Measurements from ENCODE around the gene FADS1. TPM values are rescaled to one million over a fixed set of nuclear protein-coding genes. Genes with fewer than 3 reads are reported as not detected.

Gene FADS1
- total RNA-seq, 2 experiments from 2014 or later = not detected

DNA sequence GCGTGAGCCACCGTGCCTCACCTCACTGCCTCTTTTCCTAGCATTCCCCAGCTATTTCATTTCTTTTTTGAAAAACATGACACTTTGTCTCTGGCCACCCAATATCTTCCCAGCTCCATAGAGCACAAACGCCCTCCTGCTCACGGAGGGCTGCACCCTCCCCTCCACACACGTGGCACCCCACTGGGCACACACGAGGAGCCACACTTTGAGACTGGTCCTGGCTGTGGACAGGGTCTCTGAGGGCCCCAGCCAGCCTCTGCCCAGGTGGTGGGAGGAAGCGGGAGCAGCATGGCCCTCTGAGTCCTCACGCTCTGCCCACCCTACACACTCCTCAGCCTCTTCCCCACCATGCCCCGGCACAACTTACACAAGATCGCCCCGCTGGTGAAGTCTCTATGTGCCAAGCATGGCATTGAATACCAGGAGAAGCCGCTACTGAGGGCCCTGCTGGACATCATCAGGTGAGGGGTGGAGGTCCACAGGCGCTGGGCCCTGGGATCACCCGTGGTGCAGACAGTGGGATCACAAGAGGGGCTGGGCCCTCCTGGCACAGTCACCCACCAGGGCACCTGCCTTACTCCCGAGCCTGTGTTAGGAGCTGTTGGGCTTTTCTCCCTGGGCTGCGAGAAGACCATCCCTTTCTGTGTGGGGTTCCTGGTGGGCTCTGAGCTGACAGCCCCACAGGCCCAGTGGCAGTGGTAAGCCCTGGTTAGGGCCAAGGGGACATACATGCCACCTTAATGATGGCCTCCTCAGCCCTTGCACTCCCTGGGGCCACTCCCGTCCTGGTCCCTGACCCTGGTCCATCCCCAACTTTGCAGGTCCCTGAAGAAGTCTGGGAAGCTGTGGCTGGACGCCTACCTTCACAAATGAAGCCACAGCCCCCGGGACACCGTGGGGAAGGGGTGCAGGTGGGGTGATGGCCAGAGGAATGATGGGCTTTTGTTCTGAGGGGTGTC is 48.3 kb upstream of the FADS1 start:
- Histone ChIP-seq H3K9me2 (ENCODE audit: insufficient read depth, low read length) (no peaks in the 10 kb centered on the region), H3K79me2 (ENCODE audit: insufficient read depth, low read depth, low read length) (no peaks in the 10 kb centered on the region), H3K4me1 (ENCODE audit: insufficient read depth, low read length, poor library complexity, severe bottlenecking) (no peaks in the 10 kb centered on the region), H3K4me2 (ENCODE audit: low read length) (no peak overlapping the region), H4K20me1 (ENCODE audit: insufficient read depth, low read length) (no peaks in the 10 kb centered on the region), H2AFZ (ENCODE audit: low read length) (no peak overlapping the region), H3K27ac (ENCODE audit: low read depth, low read length, poor library complexity, severe bottlenecking) (no peak overlapping the region), H3K36me3 (ENCODE audit: insufficient read depth, low read length) (no peaks in the 10 kb centered on the region), H3K9me3 (ENCODE audit: low read length) (no peaks in the 10 kb centered on the region), H3K4me3 (ENCODE audit: low read depth, low read length, poor library complexity, severe bottlenecking) (no peak overlapping the region)
- ChIA-PET POLR2A (no interaction called here), CTCF (ENCODE audit: unreplicated experiment) (no interaction called here)
- TF ChIP-seq, protein P1, sequence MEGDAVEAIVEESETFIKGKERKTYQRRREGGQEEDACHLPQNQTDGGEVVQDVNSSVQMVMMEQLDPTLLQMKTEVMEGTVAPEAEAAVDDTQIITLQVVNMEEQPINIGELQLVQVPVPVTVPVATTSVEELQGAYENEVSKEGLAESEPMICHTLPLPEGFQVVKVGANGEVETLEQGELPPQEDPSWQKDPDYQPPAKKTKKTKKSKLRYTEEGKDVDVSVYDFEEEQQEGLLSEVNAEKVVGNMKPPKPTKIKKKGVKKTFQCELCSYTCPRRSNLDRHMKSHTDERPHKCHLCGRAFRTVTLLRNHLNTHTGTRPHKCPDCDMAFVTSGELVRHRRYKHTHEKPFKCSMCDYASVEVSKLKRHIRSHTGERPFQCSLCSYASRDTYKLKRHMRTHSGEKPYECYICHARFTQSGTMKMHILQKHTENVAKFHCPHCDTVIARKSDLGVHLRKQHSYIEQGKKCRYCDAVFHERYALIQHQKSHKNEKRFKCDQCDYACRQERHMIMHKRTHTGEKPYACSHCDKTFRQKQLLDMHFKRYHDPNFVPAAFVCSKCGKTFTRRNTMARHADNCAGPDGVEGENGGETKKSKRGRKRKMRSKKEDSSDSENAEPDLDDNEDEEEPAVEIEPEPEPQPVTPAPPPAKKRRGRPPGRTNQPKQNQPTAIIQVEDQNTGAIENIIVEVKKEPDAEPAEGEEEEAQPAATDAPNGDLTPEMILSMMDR (conservative IDR thresholded peaks at IDR 0.05; ENCODE audit: low read length) = no peak
- no peak for TF ChIP-seq EZH2phosphoT487 (IDR thresholded peaks at IDR 0.05; ENCODE audit: borderline replicate concordance, low read depth, low read length)
- intact Hi-C loops (cut with micrococcal nuclease; ENCODE audit: unreplicated experiment) = no loop called here
- no peak for DNase-seq (ENCODE audit: low spot score)
- BruUV-seq (replicated peaks) = no TSS peak

DNA sequence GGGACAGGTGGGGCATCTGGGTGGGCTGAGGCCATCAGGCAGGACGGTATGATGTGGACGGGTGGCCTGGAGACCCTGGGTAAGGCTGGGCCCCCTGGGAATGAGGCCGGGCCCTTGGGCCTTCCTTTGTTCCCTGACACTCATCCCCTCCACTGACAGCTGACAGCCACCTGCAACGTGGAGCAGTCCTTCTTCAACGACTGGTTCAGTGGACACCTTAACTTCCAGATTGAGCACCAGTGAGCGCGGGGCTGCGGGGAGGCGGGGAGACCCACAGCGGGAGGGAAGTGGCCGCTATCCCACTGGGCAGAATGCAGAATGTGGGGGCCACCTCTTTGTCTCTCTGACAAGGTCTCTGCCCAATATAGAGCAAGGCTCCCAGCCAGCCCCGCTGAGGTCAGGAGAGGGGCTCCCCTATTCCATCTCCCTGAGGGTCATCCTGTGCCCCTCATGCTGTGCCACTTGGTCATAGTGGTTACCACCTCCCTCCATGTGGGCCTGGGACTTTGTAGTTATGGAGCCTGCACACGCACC is 46.8 kb upstream of the FADS1 start:
- BruUV-seq (replicated peaks) = no TSS peak
- H3K4me3 ChIP-seq (ENCODE audit: low read depth, low read length, poor library complexity, severe bottlenecking) = no peak overlapping the region
- CTCF ChIA-PET (ENCODE audit: unreplicated experiment) = no interaction called here
- no peaks in the 10 kb centered on the region for H3K4me1 ChIP-seq (ENCODE audit: insufficient read depth, low read length, poor library complexity, severe bottlenecking)
- no peaks in the 10 kb centered on the region for H4K20me1 ChIP-seq (ENCODE audit: insufficient read depth, low read length)
- no peaks in the 10 kb centered on the region for H3K79me2 ChIP-seq (ENCODE audit: insufficient read depth, low read depth, low read length)
- DNase-seq (ENCODE audit: low spot score) = no peak
- H3K27ac ChIP-seq (ENCODE audit: low read depth, low read length, poor library complexity, severe bottlenecking) = no peak overlapping the region
- H2AFZ ChIP-seq (ENCODE audit: low read length) = no peak overlapping the region
- TF ChIP-seq, protein P1 (conservative IDR thresholded peaks at IDR 0.05; ENCODE audit: low read length) = no peak
- no peak for TF ChIP-seq EZH2phosphoT487 (IDR thresholded peaks at IDR 0.05; ENCODE audit: borderline replicate concordance, low read depth, low read length)
- POLR2A ChIA-PET = no interaction called here
- intact Hi-C loops (cut with micrococcal nuclease; ENCODE audit: unreplicated experiment) = no loop called here
- H3K36me3 ChIP-seq (ENCODE audit: insufficient read depth, low read length) = no peaks in the 10 kb centered on the region
- no peak overlapping the region for H3K4me2 ChIP-seq (ENCODE audit: low read length)
- H3K9me2 ChIP-seq (ENCODE audit: insufficient read depth, low read length) = no peaks in the 10 kb centered on the region
- H3K9me3 ChIP-seq (ENCODE audit: low read length) = no peaks in the 10 kb centered on the region

Data from OCI-LY7 (cell line).